GM18505 (cell line): Measurements from ENCODE around the gene TNFRSF8.

Experiments
- ATAC-seq: cut with Tn5 transposase; IDR thresholded peaks from one replicate; pipeline ENCODE4 v1.9.1; 2021; ENCODE audit not compliant: unreplicated experiment
- POLR2A ChIP-seq: IDR thresholded peaks from 4 replicates; pipeline ENCODE4 v1.6.1; 2011; ENCODE audit warnings: borderline replicate concordance; ENCODE audit not compliant: insufficient read depth, insufficient read length; ENCODE audit errors: extremely low read depth

TNFRSF8 gene

GRCh38 chr1:12130466-12131130, 67.5 kb downstream of the TNFRSF8 start:
- no peak for ATAC-seq
- no peak for TF ChIP-seq POLR2A

- ATAC-seq, result no peak
- no peak for TF ChIP-seq POLR2A
These were observed 69.0 kb downstream of the TNFRSF8 start for GRCh38 chr1:12132078-12132477.

DNA sequence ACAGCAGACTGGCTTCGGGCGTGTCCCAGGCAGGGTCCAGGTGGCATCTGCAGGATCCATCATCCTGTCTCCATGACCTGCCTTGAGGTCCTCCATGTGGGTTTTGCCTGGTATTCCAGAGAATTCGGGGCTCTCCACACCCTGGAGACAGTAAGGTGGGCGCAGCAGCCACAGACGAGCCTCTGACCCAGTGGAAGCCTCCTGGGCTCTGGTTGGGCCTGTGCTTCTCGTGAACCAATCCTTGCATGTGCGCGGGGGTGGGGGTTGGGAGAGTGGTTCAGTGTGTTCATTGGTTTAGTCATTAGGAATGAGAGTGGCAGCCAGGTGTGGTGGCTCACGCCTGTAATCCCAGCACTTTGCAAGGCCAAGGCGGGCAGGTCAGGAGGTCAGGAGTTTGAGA, 71.6 kb downstream of the TNFRSF8 start:
- no peak for ATAC-seq
- no peak for TF ChIP-seq POLR2A

DNA sequence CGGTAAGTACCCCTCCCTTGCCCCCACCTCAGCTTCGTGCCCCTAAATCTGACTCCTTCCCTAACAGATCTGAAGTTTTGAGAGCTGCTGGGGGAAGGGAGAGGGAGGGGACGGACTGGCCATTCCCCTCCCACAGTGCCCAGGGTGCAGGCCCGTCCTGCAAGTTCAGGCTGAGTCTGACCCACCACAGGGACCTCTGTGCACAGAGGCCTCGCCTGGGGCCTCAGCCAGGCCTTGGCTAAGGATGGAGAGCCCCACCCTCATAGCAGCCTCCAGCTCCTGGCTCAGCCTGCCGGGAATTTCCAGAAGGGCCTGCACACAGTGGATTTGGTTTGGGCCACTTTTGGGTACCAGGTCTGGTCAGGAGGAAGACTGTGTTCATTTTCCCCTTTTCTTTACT, 72.5 kb downstream of the TNFRSF8 start:
- no peak for ATAC-seq

DNA sequence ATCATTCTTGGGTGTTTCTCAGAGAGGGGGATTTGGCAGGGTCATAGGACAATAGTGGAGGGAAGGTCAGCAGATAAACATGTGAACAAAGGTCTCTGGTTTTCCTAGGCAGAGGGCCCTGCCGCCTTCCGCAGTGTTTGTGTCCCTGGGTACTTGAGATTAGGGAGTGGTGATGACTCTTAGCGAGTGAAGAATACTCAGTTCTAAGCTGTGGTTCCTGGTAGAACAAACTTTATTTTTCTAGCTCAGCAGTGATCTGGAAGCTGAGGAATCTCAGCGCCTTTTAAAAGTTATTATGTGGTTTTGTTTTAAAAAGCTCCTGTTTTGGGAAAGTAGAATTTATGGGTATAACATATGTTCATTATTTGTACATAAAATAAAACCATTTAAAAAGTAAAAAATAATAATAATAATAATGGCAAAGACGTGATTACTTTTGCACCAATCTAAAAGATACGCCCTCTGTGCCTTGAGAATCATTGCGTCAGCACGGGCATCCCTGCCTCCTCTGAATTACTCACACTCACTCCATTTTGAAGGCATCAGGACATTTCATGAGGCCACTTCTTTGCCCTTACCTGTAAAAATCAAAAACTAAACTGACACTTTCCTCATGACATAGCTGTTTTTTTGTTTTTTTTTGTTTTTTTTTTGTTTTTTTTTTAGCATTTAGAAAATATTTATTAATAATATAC, 74.0 kb downstream of the TNFRSF8 start:
- no peak for TF ChIP-seq POLR2A
- ATAC-seq, result no peak

More for the DNA sequence above, 72.5 kb downstream of the TNFRSF8 start:
- no peak for TF ChIP-seq POLR2A

DNA sequence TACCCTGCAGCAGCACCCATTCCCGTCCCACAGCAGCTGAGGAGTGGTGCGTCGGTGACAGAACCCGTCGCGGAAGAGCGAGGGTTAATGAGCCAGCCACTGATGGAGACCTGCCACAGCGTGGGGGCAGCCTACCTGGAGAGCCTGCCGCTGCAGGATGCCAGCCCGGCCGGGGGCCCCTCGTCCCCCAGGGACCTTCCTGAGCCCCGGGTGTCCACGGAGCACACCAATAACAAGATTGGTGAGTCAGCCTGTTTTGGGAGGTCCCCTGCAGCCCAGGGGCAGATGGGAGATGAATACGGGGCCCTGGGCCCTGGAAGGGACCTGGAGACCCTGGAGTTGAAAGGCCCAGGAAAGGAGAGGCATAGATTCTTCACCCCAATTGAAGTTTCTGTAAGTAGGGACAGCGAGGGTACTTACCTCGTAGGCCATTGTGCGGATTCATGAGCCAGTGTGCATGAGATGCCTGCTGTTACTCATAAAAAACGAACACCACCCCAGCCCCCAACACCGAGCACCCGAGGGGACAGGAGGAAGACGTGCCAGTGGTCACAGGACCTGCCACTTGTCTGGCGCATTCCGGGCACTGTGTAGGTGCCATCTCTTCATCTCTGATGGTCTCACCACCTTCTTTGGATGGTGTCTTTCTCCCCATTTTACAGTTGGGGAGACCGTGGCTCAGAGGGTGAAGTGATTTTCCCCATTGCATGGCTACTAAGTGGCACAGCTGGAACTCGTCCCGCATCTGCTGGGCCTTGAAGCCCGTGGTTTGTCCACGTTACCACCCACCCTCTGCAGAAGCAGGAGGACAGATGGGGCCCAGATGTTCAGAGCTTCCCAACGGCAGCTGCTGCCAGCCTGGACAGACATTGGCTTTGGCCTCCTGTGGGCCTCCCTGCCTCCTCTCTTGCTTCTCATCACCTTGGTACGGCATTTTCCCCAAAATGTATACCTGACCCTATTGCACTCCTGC, 75.4 kb downstream of the TNFRSF8 start:
- no peak for TF ChIP-seq POLR2A
- ATAC-seq, result no peak

DNA sequence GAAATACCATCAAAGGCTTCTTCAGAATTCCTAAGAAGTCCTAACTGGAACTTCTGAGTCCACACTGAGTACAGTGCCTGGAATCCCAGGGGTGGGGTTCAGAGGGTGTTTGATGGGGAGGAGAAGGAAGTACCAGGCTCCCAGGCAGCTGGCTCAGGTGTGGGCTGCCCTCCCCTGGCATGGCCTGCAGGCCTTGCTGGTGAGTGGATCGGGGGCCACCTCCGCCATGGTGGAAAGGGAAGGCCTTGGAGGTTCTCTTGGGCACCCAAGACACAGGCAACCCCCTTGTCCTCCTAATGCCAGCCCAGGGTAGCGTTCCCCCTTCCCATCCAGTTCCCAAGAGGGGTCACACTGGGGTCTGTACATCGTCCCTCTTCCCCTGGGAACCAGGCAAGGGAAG, 76.9 kb downstream of the TNFRSF8 start:
- TF ChIP-seq POLR2A, result no peak
- no peak for ATAC-seq

GRCh38 chr1:12140515-12141162, 77.5 kb downstream of the TNFRSF8 start:
- no peak for ATAC-seq
- no peak for TF ChIP-seq POLR2A

DNA sequence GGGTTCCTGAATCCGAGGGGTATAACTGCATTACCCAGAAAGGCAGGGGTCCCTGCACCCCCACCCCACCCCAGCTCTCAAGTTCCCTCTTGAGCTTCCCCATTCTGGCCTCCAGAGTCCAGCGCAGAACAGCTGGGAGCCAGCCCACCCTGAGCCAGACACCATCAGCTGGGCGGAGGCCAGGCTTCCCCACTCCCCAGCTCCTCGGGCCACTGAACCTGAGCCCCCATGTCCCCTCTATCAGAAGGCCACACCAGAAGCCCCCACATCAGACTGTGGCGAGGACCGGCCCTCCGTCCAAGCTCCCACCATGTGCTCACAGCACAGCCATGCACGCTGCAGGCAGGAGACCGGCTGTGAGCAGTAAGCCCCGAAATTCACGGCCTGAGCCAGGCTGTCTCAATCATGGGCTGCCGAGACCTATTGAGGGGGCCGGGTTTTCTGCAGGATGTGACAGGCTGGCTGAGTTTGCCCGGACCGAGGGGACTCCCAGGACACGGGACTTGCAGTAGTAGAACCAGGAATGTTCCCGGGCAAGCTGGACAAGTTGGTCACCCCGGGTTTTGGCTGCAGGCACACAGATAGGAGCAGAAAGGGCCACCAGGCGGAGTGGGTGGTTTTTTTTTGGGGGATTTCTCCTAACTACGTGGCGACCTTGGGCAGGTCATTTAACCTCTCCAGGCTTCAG, 78.2 kb downstream of the TNFRSF8 start:
- no peak for ATAC-seq
- peak; percentile 15 for TF ChIP-seq POLR2A

GRCh38 chr1:12142141-12142823, 79.2 kb downstream of the TNFRSF8 start:
- no peak for TF ChIP-seq POLR2A
- no peak for ATAC-seq

- no peak for ATAC-seq
- TF ChIP-seq POLR2A, result no peak
These were observed 80.0 kb downstream of the TNFRSF8 start for GRCh38 chr1:12142891-12143630.
